HG03565 (cell line): ENCODE data around the gene RBL1.
"Not testable (repeated sequence)": the region's sequence is repeated elsewhere in the genome, so short reads cannot be mapped to it uniquely, and the experiment has no call there.

ENCODE experiments used
- ATAC-seq: cut with Tn5 transposase; IDR thresholded peaks from one replicate; pipeline ENCODE4 v1.9.1; 2021; ENCODE audit warnings: mild to moderate bottlenecking, moderate library complexity; ENCODE audit not compliant: unreplicated experiment

The RBL1 gene

GRCh38 chr20:37000171-37000570, 95.6 kb downstream of the RBL1 start:
- not testable (repeated sequence) for ATAC-seq

GRCh38 chr20:36998652-36999051, 97.1 kb downstream of the RBL1 start:
- no peak for ATAC-seq

GRCh38 chr20:36997121-36997520, 98.7 kb downstream of the RBL1 start:
- no peak for ATAC-seq

- ATAC-seq: not testable (repeated sequence)
Measured at GRCh38 chr20:36994221-36994620, 101.6 kb downstream of the RBL1 start.

- no peak for ATAC-seq
Measured at GRCh38 chr20:36992802-36993334, 102.9 kb downstream of the RBL1 start.

GRCh38 chr20:36991703-36992102, 104.1 kb downstream of the RBL1 start:
- ATAC-seq: no peak

GRCh38 chr20:36989797-36990196, 106.0 kb downstream of the RBL1 start:
- ATAC-seq: no peak

GRCh38 chr20:36988494-36988966, 107.3 kb downstream of the RBL1 start:
- ATAC-seq: no peak

GRCh38 chr20:36984257-36984638, 111.5 kb downstream of the RBL1 start:
- no peak for ATAC-seq

- no peak for ATAC-seq
Measured at GRCh38 chr20:36975099-36975818, 120.5 kb downstream of the RBL1 start.

- no peak for ATAC-seq
Measured at GRCh38 chr20:36974660-36975059, 121.1 kb downstream of the RBL1 start.

GRCh38 chr20:36971103-36971502, 124.7 kb downstream of the RBL1 start:
- ATAC-seq: no peak

GRCh38 chr20:36969478-36970186, 126.2 kb downstream of the RBL1 start:
- ATAC-seq: no peak

- ATAC-seq: no peak
Measured at GRCh38 chr20:36969051-36969450, 126.7 kb downstream of the RBL1 start.

- no peak for ATAC-seq
Measured at GRCh38 chr20:36967636-36968035, 128.2 kb downstream of the RBL1 start.

- ATAC-seq: not testable (repeated sequence)
Measured at GRCh38 chr20:36966965-36967364, 128.8 kb downstream of the RBL1 start.

- not testable (repeated sequence) for ATAC-seq
Measured at GRCh38 chr20:36962354-36962941, 133.3 kb downstream of the RBL1 start.

GRCh38 chr20:36959242-36959641, 136.6 kb downstream of the RBL1 start:
- ATAC-seq: no peak

- ATAC-seq: no peak
Measured at GRCh38 chr20:36957875-36958667, 137.7 kb downstream of the RBL1 start.

GRCh38 chr20:36956674-36957073, 139.1 kb downstream of the RBL1 start:
- no peak for ATAC-seq

- no peak for ATAC-seq
Measured at GRCh38 chr20:36956016-36956415, 139.8 kb downstream of the RBL1 start.
